Measurements from ENCODE around the gene KHK.

DNA sequence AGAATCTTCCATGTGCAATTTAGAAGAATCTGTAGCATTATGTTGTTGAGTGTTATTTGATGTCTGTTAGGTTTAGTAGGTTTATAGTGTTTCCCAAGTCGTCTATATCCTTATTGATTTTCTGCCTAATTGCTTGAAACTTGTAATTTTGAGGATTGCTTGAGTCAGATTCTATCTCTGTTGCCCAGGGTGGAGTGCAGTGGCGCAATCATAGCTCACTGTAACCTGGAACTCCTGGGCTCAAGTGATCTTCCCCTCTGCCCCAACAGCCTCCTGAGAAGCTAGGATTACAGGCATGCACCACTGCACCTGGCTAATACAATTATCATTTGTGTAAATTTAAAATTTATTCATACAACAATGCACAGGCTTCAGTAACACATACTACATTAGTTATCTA lies 59.1 kb downstream of the KHK start:
- TF ChIP-seq POLR2A (IDR thresholded peaks at IDR 0.05) = no peak
- TF ChIP-seq EP300 (IDR thresholded peaks at IDR 0.05) = no peak
- TF ChIP-seq CTCF (IDR thresholded peaks at IDR 0.05) = no peak
